HUES64 (cell line): Measurements from ENCODE around the gene GNG12.

ENCODE experiments used
- H3K27ac ChIP-seq: 2 replicates; pipeline ENCODE4 v1.7.0; 2013; ENCODE audit warnings: low read depth, low read length, inconsistent platforms
- H3K27me3 ChIP-seq: 2 replicates; pipeline ENCODE4 v1.6.1; 2013; ENCODE audit warnings: mild to moderate bottlenecking, low read length; ENCODE audit not compliant: insufficient read depth
- H3K36me3 ChIP-seq: 2 replicates; pipeline ENCODE4 v1.6.1; 2013; ENCODE audit warnings: mild to moderate bottlenecking, low read length; ENCODE audit not compliant: insufficient read depth
- H3K4me1 ChIP-seq: 2 replicates; pipeline ENCODE4 v1.6.1; 2013; ENCODE audit warnings: mild to moderate bottlenecking, low read length, moderate library complexity; ENCODE audit not compliant: insufficient read depth
- H3K4me3 ChIP-seq: 2 replicates; pipeline ENCODE4 v1.5.1; 2013; ENCODE audit warnings: mild to moderate bottlenecking, low read length, moderate library complexity
- H3K9ac ChIP-seq: 2 replicates; pipeline ENCODE4 v1.6.1; 2013; ENCODE audit warnings: mild to moderate bottlenecking, low read depth, low read length
- H3K9me3 ChIP-seq: 2 replicates; pipeline ENCODE4 v1.6.1; 2013; ENCODE audit warnings: low read depth, low read length; ENCODE audit not compliant: insufficient read depth
- WGBS: fragments of 150-250, 120-280 bp; methylation state at CpG from one replicate; pipeline ENCODE4 v1.1.7; 2013; ENCODE audit warnings: missing lambda C conversion rate; 5-methylcytosine and 5-hydroxymethylcytosine counted together

Gene GNG12

DNA sequence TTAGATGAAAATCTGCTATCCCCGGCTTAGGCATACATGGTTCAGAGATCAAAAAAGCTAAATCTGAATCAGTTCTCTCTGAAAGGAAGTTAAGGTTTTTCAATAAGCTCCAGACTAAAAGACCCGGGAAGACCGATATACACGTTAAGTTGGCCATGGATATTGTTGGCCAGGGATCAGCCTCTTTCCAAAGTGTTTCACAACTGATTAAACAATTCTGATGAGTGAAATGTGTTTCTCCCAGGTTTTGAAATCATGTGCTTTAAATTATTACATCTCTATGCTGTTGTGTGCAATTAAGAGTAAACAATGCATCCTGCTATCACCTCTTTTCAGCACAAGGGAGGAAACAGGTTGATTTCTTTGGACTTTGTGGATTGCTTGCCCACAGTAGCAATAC is 23.7 kb upstream of the GNG12 start:
- H3K4me1 ChIP-seq = no peaks in the 10 kb centered on the region; the same call in 1 of the 2 replicates
- H3K4me3 ChIP-seq = no peak overlapping the region
- no peaks in the 10 kb centered on the region for H3K36me3 ChIP-seq
- H3K27me3 ChIP-seq = no peaks in the 10 kb centered on the region
- no peaks in the 10 kb centered on the region for H3K9me3 ChIP-seq
- H3K9ac ChIP-seq = no peak overlapping the region
- WGBS = 93% methylated on average over 4 of the region's 4 CpGs
- no peak overlapping the region for H3K27ac ChIP-seq

DNA sequence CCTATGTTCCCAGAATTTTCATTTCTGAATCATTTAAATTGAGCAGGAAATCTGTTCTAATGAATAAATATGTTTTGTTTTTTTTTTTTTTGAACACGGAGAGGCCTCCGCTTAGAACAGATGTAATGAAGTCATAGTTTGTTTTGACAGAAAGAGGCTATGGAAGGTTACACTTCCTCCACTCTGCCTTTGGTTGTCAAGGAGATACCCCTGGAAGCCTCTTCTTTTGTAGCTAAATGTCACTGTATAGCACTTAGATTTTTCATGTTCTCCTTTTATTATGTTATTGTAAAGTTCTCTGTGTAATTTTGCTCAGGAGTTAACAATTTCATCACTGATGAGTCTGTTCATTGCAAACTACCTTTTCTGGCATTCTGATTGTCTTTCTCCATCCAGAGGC is 22.7 kb upstream of the GNG12 start:
- H3K36me3 ChIP-seq = no peaks in the 10 kb centered on the region
- no peak overlapping the region for H3K27ac ChIP-seq
- no peaks in the 10 kb centered on the region for H3K27me3 ChIP-seq
- H3K4me1 ChIP-seq = no peaks in the 10 kb centered on the region; the same call in 1 of the 2 replicates
- WGBS = 89% methylated on average over 2 of the region's 2 CpGs
- no peaks in the 10 kb centered on the region for H3K9me3 ChIP-seq
- H3K9ac ChIP-seq = no peak overlapping the region
- no peak overlapping the region for H3K4me3 ChIP-seq

DNA sequence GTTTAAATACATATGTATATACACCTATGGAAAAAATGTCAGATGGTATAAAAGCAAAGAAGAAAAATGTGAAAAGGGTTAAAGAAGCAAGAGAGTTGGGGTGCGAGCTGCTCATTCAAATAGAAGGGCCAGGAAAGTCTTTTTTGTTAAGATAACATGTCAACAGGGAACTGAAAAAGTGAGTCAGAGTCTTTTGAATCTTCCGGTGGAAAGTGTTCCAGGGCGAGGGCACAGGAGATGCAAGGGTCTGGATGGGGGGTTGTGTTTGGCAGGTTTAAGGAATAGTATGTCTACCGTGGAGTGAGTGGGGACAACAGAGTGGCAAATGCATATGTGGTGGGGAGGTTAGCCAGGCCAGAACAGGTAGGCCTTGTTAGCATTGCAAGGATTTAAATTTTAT is 22.2 kb upstream of the GNG12 start:
- H3K9me3 ChIP-seq = no peaks in the 10 kb centered on the region

DNA sequence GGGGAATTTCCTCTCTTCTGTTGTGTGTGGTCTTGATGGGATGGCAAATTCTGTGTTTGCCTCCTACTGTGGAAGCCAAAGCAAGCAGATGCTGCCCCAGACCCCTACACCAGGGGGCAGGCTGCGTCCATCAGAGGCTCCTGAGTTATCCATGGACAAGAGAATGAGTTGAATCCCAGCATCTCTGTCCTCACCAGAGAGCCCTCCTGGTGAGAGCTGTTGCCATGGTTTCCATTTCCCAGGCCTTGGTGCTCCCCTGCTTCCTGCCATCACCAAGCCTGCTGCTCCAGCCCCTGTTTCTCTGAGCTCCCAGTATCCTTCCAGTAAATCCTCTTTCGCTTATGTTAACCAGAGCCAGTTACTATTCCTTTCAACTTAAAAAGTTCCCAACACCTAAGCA is 20.4 kb upstream of the GNG12 start:
- no peak overlapping the region for H3K9ac ChIP-seq
- WGBS = 22% methylated on average over 2 of the region's 2 CpGs
- no peak overlapping the region for H3K4me3 ChIP-seq
- H3K27ac ChIP-seq = no peak overlapping the region
- H3K36me3 ChIP-seq = no peaks in the 10 kb centered on the region
- H3K27me3 ChIP-seq = no peaks in the 10 kb centered on the region
- H3K9me3 ChIP-seq = no peaks in the 10 kb centered on the region
- H3K4me1 ChIP-seq = no peaks in the 10 kb centered on the region; the same call in 1 of the 2 replicates

More for the DNA sequence above, 22.2 kb upstream of the GNG12 start:
- Histone ChIP-seq H3K27me3 (no peaks in the 10 kb centered on the region), H3K4me1 (no peaks in the 10 kb centered on the region; the same call in 1 of the 2 replicates), H3K4me3 (no peak overlapping the region), H3K27ac (no peak overlapping the region), H3K9ac (no peak overlapping the region), H3K36me3 (no peaks in the 10 kb centered on the region)
- 83% methylated on average over 4 of the region's 4 CpGs for WGBS

DNA sequence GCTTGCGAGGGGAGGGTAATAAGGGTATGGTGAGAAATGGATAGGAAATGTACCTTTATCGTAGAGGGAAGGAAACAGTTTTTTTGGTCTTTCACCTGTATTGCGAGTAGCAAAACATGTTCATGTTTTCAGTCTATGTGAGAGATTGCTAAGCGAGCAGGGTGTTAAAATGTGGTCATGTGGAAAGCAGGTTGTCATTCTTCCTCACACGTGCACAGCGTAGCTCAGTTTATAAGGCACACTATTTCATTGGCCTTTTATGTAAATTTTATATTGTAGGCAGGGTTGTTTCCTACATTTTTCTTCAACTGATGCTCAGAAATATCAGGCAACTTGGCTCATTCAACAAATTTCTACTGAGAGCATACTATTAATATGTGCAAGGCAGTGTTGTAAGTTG is 18.5 kb upstream of the GNG12 start:
- Histone ChIP-seq H3K4me1 (no peaks in the 10 kb centered on the region; the same call in 1 of the 2 replicates), H3K9me3 (no peaks in the 10 kb centered on the region), H3K36me3 (no peaks in the 10 kb centered on the region), H3K9ac (no peak overlapping the region), H3K27ac (no peak overlapping the region), H3K27me3 (no peaks in the 10 kb centered on the region), H3K4me3 (no peak overlapping the region)
- WGBS = 93% methylated on average over 6 of the region's 6 CpGs

DNA sequence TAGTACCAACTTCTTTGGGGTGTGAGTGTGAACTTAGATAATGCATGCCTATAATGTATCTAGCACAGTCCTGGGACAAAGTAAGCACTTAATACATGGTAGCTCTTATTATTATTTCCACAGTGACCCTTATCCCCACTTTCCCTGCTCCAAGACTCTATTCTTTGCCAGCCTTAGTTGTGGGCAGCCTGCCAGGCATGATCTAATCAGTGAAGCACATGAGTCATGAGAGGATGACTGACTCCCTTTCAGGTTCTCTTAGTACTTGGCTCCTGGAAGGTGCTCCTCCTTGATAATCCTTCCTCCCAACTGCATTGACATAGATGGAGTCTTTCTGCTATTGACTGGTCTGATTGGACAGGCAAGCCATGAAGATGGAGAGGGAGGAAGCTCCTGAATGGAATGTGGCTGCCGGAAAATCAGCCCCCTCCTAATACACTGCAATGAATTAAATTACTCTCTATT is 17.4 kb upstream of the GNG12 start:
- Histone ChIP-seq H3K27ac (no peak overlapping the region), H3K4me3 (no peak overlapping the region), H3K9me3 (no peaks in the 10 kb centered on the region), H3K36me3 (no peaks in the 10 kb centered on the region), H3K4me1 (no peaks in the 10 kb centered on the region; the same call in 1 of the 2 replicates), H3K9ac (no peak overlapping the region), H3K27me3 (no peaks in the 10 kb centered on the region)
- WGBS = 83% methylated on average over 1 of the region's 1 CpG

DNA sequence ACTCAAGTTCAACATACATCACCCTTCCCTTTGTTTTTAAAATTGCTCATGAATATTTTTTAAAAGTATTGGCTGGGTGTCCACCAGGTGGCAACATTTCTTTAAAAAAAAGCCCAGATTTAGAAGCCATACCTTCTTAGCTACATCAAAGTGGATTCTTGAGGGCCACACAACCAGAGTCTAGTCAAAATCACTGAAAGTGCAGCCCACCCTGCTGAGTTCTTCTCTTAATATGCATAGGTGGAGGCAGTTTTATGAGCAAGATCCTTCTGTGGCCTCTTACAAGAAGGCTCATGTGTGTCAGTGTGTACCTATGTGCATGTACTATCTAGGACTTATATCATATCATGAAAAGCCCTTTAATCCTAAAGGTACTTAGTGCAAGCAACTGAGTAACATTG is 16.9 kb upstream of the GNG12 start:
- Histone ChIP-seq H3K9ac (no peak overlapping the region), H3K4me3 (no peak overlapping the region), H3K27ac (no peak overlapping the region), H3K36me3 (no peaks in the 10 kb centered on the region), H3K27me3 (no peaks in the 10 kb centered on the region), H3K9me3 (no peaks in the 10 kb centered on the region), H3K4me1 (0 out of 2 replicates have a peak, but pooled peaks cover under 1% of the 10 kb centered on the region)

DNA sequence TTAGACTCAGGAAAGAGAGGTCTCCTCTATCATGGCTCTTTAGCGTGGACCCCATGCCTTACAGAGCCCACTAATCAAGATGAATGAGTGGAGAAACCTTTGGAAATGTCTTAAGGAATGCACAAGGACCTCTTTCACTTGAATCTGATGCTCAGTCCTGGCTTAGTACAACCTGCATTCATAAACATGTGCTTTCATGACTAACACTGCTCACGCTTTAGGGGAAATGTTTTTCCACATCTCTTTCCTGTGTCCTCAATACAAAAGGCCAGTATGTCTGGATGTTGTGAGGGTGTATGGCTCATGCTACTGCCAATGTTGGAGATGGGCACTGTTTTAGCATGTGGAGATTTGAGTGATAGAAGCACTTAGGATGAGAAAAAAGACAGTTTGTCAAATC is 14.2 kb upstream of the GNG12 start:
- Histone ChIP-seq H3K4me3 (no peak overlapping the region), H3K27ac (no peak overlapping the region)

DNA sequence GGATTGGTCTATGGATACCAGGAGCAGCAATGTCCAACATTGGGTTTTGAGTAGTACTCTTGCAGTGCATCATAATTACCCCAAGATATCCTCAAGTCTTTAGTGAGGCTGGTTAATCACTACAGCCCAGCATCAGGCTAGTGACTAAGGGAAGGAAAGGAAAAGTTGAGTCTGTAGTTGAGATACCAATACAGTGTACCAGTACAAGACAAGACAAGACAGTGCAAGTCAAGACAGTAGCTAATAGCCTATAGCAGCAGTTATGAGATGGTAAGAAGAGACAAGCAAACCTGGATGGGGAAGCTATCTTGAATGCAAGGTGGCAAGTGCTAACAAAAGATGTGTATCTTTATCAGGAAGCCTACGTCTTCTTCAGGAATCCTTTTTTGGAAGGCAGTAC is 13.3 kb upstream of the GNG12 start:
- Histone ChIP-seq H3K9ac (no peak overlapping the region), H3K36me3 (no peaks in the 10 kb centered on the region), H3K27ac (no peak overlapping the region), H3K27me3 (no peaks in the 10 kb centered on the region), H3K9me3 (no peaks in the 10 kb centered on the region), H3K4me1 (peaks cover 20% of the 10 kb centered on the region), H3K4me3 (no peak overlapping the region)
- WGBS = 95% methylated on average over 1 of the region's 1 CpG

More for the DNA sequence above, 14.2 kb upstream of the GNG12 start:
- Histone ChIP-seq H3K27me3 (no peaks in the 10 kb centered on the region), H3K36me3 (no peaks in the 10 kb centered on the region), H3K9ac (no peak overlapping the region), H3K4me1 (peaks cover 12% of the 10 kb centered on the region; the same call in 1 of the 2 replicates), H3K9me3 (no peaks in the 10 kb centered on the region)
- WGBS = 94% methylated on average over 2 of the region's 2 CpGs

DNA sequence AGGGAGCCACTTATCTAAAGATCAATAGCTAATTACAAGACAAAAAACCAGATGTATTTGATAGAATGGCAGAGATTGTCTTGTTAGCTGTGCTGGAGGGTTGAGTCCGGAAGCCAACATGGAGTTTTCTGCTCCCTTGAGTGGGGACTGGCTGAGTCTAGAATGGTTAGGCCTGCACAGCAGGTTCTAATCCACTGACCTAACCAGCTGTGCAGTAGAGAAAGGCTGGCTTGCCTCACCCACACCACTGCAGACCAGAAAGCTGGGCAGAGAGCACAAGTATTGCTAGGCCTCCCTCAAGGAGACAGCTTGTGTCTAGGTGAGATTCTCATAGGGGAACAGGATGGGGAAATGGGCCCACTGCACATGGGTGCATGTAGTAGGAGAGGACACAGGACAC is 11.7 kb upstream of the GNG12 start:
- H3K36me3 ChIP-seq = no peaks in the 10 kb centered on the region
- H3K27me3 ChIP-seq = no peaks in the 10 kb centered on the region
- H3K4me1 ChIP-seq = peaks cover 36% of the 10 kb centered on the region
- no peaks in the 10 kb centered on the region for H3K9me3 ChIP-seq
- no peak overlapping the region for H3K4me3 ChIP-seq
- H3K9ac ChIP-seq = no peak overlapping the region
- WGBS = 88% methylated on average over 1 of the region's 1 CpG
- no peak overlapping the region for H3K27ac ChIP-seq

DNA sequence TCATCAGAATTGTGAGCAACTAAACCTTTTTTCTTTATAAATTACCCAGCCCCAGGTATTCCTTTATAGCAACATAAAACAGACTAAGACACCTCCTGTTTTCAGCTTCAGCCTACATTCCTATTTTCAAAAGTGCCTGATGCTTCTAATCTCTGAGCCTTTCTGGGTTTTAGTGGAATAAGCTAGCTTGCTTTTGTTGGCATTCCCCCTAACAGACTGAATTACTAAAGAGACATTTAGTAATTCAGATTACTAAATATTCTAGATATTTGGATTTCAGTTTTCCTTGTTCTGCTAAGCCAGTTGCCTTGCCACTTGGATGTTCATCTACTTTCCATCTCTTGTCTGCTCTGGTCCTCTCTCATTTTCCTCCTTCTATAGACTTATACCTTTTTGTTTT is 10.5 kb upstream of the GNG12 start:
- Histone ChIP-seq H3K9ac (no peak overlapping the region), H3K36me3 (no peaks in the 10 kb centered on the region), H3K9me3 (no peaks in the 10 kb centered on the region), H3K4me3 (no peak overlapping the region), H3K4me1 (peaks cover 48% of the 10 kb centered on the region), H3K27me3 (no peaks in the 10 kb centered on the region), H3K27ac (no peak overlapping the region)

DNA sequence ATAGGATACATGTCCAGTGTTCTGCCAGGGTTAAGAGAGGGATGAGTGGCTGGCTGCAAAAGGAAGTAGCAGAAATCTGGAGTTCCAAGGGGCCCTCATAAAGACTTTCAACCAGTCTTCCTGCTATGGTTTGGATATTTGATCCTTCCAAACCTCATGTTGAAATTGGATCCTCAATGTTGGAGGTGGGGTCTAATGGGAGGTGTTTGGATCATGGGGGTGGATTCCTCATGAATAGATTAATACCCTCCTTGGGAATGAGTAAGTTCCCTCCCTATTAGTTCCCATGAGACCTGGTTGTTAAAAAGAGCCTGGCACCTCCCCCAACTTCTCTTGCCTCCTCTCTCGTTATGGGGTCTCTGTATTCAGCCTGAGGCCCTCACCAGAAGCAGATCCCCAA is 10.1 kb upstream of the GNG12 start:
- Histone ChIP-seq H3K9me3 (no peaks in the 10 kb centered on the region), H3K27me3 (no peaks in the 10 kb centered on the region), H3K4me1 (peaks cover 52% of the 10 kb centered on the region), H3K36me3 (no peaks in the 10 kb centered on the region), H3K27ac (no peak overlapping the region), H3K4me3 (no peak overlapping the region), H3K9ac (no peak overlapping the region)
- 80% methylated on average over 1 of the region's 1 CpG for WGBS
